Left renal pelvis (tissue), 4 donors: ENCODE data around the gene NDUFAF4. TPM values are rescaled to one million over a fixed set of nuclear protein-coding genes. Genes with fewer than 3 reads are reported as not detected.
"Not testable (repeated sequence)": the region's sequence is repeated elsewhere in the genome, so short reads cannot be mapped to it uniquely, and the experiment has no call there.

Source experiments
- DNase-seq, 4 donors: peaks; one replicate each; pipeline ENCODE4 v3.0.0-alpha.2; 2013; ENCODE audit warnings: low read depth in 4 of 4, low spot score in 3 of 4
- polyA plus RNA-seq, 4 donors: library from polyadenylated mRNA; unstranded; fragments of 120-200 nt; gene quantifications; one replicate each; pipeline ENCODE4 v1.2.1, GENCODE V29; 2013; ENCODE audit not compliant: insufficient read length in 4 of 4

NDUFAF4 gene
- polyA plus RNA-seq, 4 donors, result 24.7 to 42.3 (median 34.5) TPM

GRCh38 chr6:96899451-96899998 is 1.8 kb upstream of the NDUFAF4 start:
- no peak for DNase-seq

- no peak for DNase-seq
Measured at GRCh38 chr6:96899019-96899418, 1.3 kb upstream of the NDUFAF4 start.

GRCh38 chr6:96898241-96898851 is 655 bp upstream of the NDUFAF4 start:
- DNase-seq, result peak in 1 of 4 donors; percentile 12

- DNase-seq, result no peak
Measured at GRCh38 chr6:96889146-96889545, 8.5 kb downstream of the NDUFAF4 start.

GRCh38 chr6:96888745-96889144 is 8.9 kb downstream of the NDUFAF4 start:
- no peak for DNase-seq

GRCh38 chr6:96886519-96886918 is 11.2 kb downstream of the NDUFAF4 start:
- DNase-seq, result no peak

- DNase-seq, result not testable (repeated sequence)
Measured at GRCh38 chr6:96885187-96885631, 12.5 kb downstream of the NDUFAF4 start.

GRCh38 chr6:96878143-96878542 is 19.5 kb downstream of the NDUFAF4 start:
- peak in 1 of 4 donors; percentile 5 for DNase-seq

- no peak for DNase-seq
Measured at GRCh38 chr6:96876886-96877545, 20.7 kb downstream of the NDUFAF4 start.

GRCh38 chr6:96872976-96873375 is 24.7 kb downstream of the NDUFAF4 start:
- no peak for DNase-seq

- DNase-seq, result no peak
Measured at GRCh38 chr6:96865055-96865405, 32.7 kb downstream of the NDUFAF4 start.

- no peak for DNase-seq
Measured at GRCh38 chr6:96864216-96865054, 33.3 kb downstream of the NDUFAF4 start.

- no peak for DNase-seq
Measured at GRCh38 chr6:96862560-96862959, 35.1 kb downstream of the NDUFAF4 start.

GRCh38 chr6:96861588-96861987 is 36.1 kb downstream of the NDUFAF4 start:
- no peak for DNase-seq

- no peak for DNase-seq
Measured at GRCh38 chr6:96856856-96857255, 40.8 kb downstream of the NDUFAF4 start.

GRCh38 chr6:96853083-96853482 is 44.6 kb downstream of the NDUFAF4 start:
- no peak for DNase-seq

GRCh38 chr6:96852605-96853004 is 45.1 kb downstream of the NDUFAF4 start:
- DNase-seq, result no peak

GRCh38 chr6:96851858-96852257 is 45.8 kb downstream of the NDUFAF4 start:
- DNase-seq, result no peak

GRCh38 chr6:96849615-96850014 is 48.1 kb downstream of the NDUFAF4 start:
- DNase-seq, result no peak

- DNase-seq, result no peak
Measured at GRCh38 chr6:96844530-96844929, 53.2 kb downstream of the NDUFAF4 start.

- no peak for DNase-seq
Measured at GRCh38 chr6:96841345-96841744, 56.3 kb downstream of the NDUFAF4 start.
